HEK293 (cell line): Measurements from ENCODE around the gene PGBD5.
A peak's percentile ranks its signal among the peaks of the same experiment; 100 is the strongest.

Source experiments
- CTCF ChIA-PET: fragments of 350-600 bp; formaldehyde crosslinking; extraction: SDS; loops from one replicate; lab custom pipeline; 2021; ENCODE audit warnings: antibody characterized with exemption; lab: Yijun Ruan, JAX
- POLR2A ChIA-PET: fragments of 300-600 bp; formaldehyde crosslinking; extraction: SDS; loops from one replicate; lab custom pipeline; 2020; ENCODE audit warnings: antibody characterized with exemption, inconsistent platforms; lab: Yijun Ruan, JAX
- H3K27ac ChIP-seq: fragments of 200-500 bp; sonication (Bioruptor generic); 2 replicates; pipeline ENCODE4 v1.5.1; 2014; ENCODE audit warnings: low read depth, low read length, control low read depth, inconsistent platforms; ENCODE audit errors: extremely low read depth
- H3K36me3 ChIP-seq, 2 experiments: fragments of 200-500 bp in 1 of 2; sonication (Bioruptor generic) in 1 of 2; 1 replicate in 1 of 2; 2 replicates in 1 of 2; pipeline ENCODE4 v1.5.1; 2014 to 2017; ENCODE audit warnings: inconsistent platforms in 2 of 2, low read length in 2 of 2; ENCODE audit not compliant: control insufficient read depth in 2 of 2, insufficient read depth in 1 of 2
- H3K4me1 ChIP-seq: fragments of 200-500 bp; sonication (Bioruptor generic); 2 replicates; pipeline ENCODE4 v1.5.1; 2014; ENCODE audit warnings: mild to moderate bottlenecking, low read length, inconsistent platforms; ENCODE audit not compliant: control insufficient read depth, insufficient read depth
- H3K4me3 ChIP-seq: 2 replicates; pipeline ENCODE4 v1.5.1; 2011; ENCODE audit warnings: low read depth, mild to moderate bottlenecking, control low read depth, low read length, moderate library complexity
- H3K9me3 ChIP-seq: fragments of 200-500 bp; sonication (Bioruptor generic); 2 replicates; pipeline ENCODE4 v1.5.1; 2014; ENCODE audit warnings: low read depth, low read length, inconsistent platforms; ENCODE audit not compliant: control insufficient read depth, insufficient read depth
- AEBP2 ChIP-seq: fragments of 450-650 bp; formaldehyde crosslinking; IDR thresholded peaks from 2 replicates; pipeline ENCODE4 v1.5.1; 2016; ENCODE audit warnings: missing biosample characterization, missing genetic modification characterization, borderline replicate concordance
- GLI4 ChIP-seq: fragments of 450-650 bp; formaldehyde crosslinking; IDR thresholded peaks from 2 replicates; pipeline ENCODE4 v1.5.1; 2016; ENCODE audit warnings: missing biosample characterization, missing genetic modification characterization
- KLF8 ChIP-seq: fragments of 450-650 bp; formaldehyde crosslinking; IDR thresholded peaks from 2 replicates; pipeline ENCODE4 v1.5.1; 2016; ENCODE audit warnings: missing biosample characterization, missing genetic modification characterization
- PBX3 ChIP-seq: sonication (generic); formaldehyde crosslinking; IDR thresholded peaks from 2 replicates; pipeline ENCODE4 v1.8.1; 2022; ENCODE audit warnings: mild to moderate bottlenecking, moderate library complexity, missing genetic modification reagents
- PRDM10 ChIP-seq: fragments of 450-650 bp; formaldehyde crosslinking; IDR thresholded peaks from 2 replicates; pipeline ENCODE4 v1.5.1; 2016; ENCODE audit warnings: missing biosample characterization, missing genetic modification characterization
- SCRT1 ChIP-seq: fragments of 450-650 bp; formaldehyde crosslinking; IDR thresholded peaks from 2 replicates; pipeline ENCODE4 v1.5.1; 2016; ENCODE audit warnings: missing biosample characterization, missing genetic modification characterization, borderline replicate concordance
- WT1 ChIP-seq: fragments of 450-650 bp; formaldehyde crosslinking; IDR thresholded peaks from 2 replicates; pipeline ENCODE4 v1.5.1; 2016; ENCODE audit warnings: missing biosample characterization, missing genetic modification characterization
- ZFP3 ChIP-seq: fragments of 450-650 bp; formaldehyde crosslinking; IDR thresholded peaks from 2 replicates; pipeline ENCODE4 v1.5.1; 2016; ENCODE audit warnings: low read depth, missing biosample characterization, missing genetic modification characterization
- ZNF121 ChIP-seq: fragments of 450-650 bp; formaldehyde crosslinking; IDR thresholded peaks from 2 replicates; pipeline ENCODE4 v1.5.1; 2016; ENCODE audit warnings: missing biosample characterization, missing genetic modification characterization
- ZNF174 ChIP-seq: fragments of 450-650 bp; formaldehyde crosslinking; IDR thresholded peaks from 2 replicates; pipeline ENCODE4 v1.5.0; 2017; ENCODE audit warnings: missing biosample characterization, mild to moderate bottlenecking, missing genetic modification characterization
- ZNF335 ChIP-seq: fragments of 450-650 bp; formaldehyde crosslinking; conservative IDR thresholded peaks from 2 replicates; pipeline ENCODE4 v1.5.1; 2016; ENCODE audit warnings: missing biosample characterization, missing genetic modification characterization
- ZNF362 ChIP-seq: fragments of 450-650 bp; formaldehyde crosslinking; IDR thresholded peaks from 2 replicates; pipeline ENCODE4 v1.5.1; 2016; ENCODE audit warnings: missing biosample characterization, missing genetic modification characterization
- ZNF398 ChIP-seq: fragments of 450-650 bp; formaldehyde crosslinking; IDR thresholded peaks from 2 replicates; pipeline ENCODE4 v1.5.1; 2017; ENCODE audit warnings: missing biosample characterization, missing genetic modification characterization
- ZNF423 ChIP-seq: fragments of 450-650 bp; formaldehyde crosslinking; IDR thresholded peaks from 2 replicates; pipeline ENCODE4 v1.5.1; 2016; ENCODE audit warnings: missing biosample characterization, missing genetic modification characterization
- ZNF449 ChIP-seq: fragments of 450-650 bp; formaldehyde crosslinking; IDR thresholded peaks from 2 replicates; pipeline ENCODE4 v1.5.1; 2017; ENCODE audit warnings: missing biosample characterization, mild to moderate bottlenecking, missing genetic modification characterization, moderate library complexity
- ZNF600 ChIP-seq: fragments of 450-650 bp; formaldehyde crosslinking; IDR thresholded peaks from 2 replicates; pipeline ENCODE4 v1.5.1; 2016; ENCODE audit warnings: missing biosample characterization, missing genetic modification characterization
- ZNF610 ChIP-seq: fragments of 450-650 bp; formaldehyde crosslinking; IDR thresholded peaks from 2 replicates; pipeline ENCODE4 v1.5.1; 2016; ENCODE audit warnings: missing biosample characterization, missing genetic modification characterization, borderline replicate concordance
- ZNF670 ChIP-seq: fragments of 450-650 bp; formaldehyde crosslinking; IDR thresholded peaks from 2 replicates; pipeline ENCODE4 v1.5.1; 2016; ENCODE audit warnings: missing biosample characterization, missing genetic modification characterization, low read depth
- ZNF677 ChIP-seq: fragments of 450-650 bp; IDR thresholded peaks from 2 replicates; pipeline ENCODE4 v1.5.0; 2018; ENCODE audit warnings: missing biosample characterization, mild to moderate bottlenecking, missing genetic modification characterization, moderate library complexity
- ZNF692 ChIP-seq: fragments of 450-650 bp; formaldehyde crosslinking; IDR thresholded peaks from 2 replicates; pipeline ENCODE4 v1.5.1; 2016; ENCODE audit warnings: missing biosample characterization, missing genetic modification characterization
- ZNF792 ChIP-seq: fragments of 450-650 bp; formaldehyde crosslinking; IDR thresholded peaks from 2 replicates; pipeline ENCODE4 v1.5.1; 2016; ENCODE audit warnings: missing biosample characterization, missing genetic modification characterization

Gene PGBD5

GRCh38 chr1:230308821-230309220 lies 117.3 kb downstream of the PGBD5 start (continued):
- TF ChIP-seq ZNF670 (tag by site-specific recombination) (no peak), ZNF792 (tag by site-specific recombination) (no peak), ZNF121 (tag by site-specific recombination) (no peak), ZNF174 (no peak), ZNF362 (no peak), KLF8 (tag by site-specific recombination) (no peak), ZNF449 (no peak), ZFP3 (tag by site-specific recombination) (no peak), ZNF600 (tag by site-specific recombination) (no peak), ZNF423 (tag by site-specific recombination) (no peak), PBX3 (CRISPR knock-in tag) (no peak)
- TF ChIP-seq, all 188 proteins: peak for 0

- TF ChIP-seq ZNF677 (tag by site-specific recombination): no peak
- TF ChIP-seq PRDM10 (tag by site-specific recombination): peak; percentile 77
- TF ChIP-seq, all 188 proteins: peak for 1
- Histone ChIP-seq H3K36me3 (no peaks in the 10 kb centered on the region), H3K27ac (no peak overlapping the region), H3K4me1 (no peaks in the 10 kb centered on the region), H3K9me3 (no peaks in the 10 kb centered on the region), H3K4me3 (no peak overlapping the region)
- CTCF ChIA-PET: interaction anchor here (1.7 to 2.6 kb wide), 2 partner anchors 459 to 647 kb away, joined by 6 to 10 read pairs; no protein-coding TSS in a partner anchor
- POLR2A ChIA-PET: no interaction called here
Measured at GRCh38 chr1:230308039-230308438, 118.1 kb downstream of the PGBD5 start.

- Histone ChIP-seq H3K4me3 (no peak overlapping the region), H3K36me3 (no peaks in the 10 kb centered on the region), H3K4me1 (no peaks in the 10 kb centered on the region), H3K27ac (no peak overlapping the region), H3K9me3 (no peaks in the 10 kb centered on the region)
- POLR2A ChIA-PET: no interaction called here
- CTCF ChIA-PET: interaction anchor here (1.0 to 2.6 kb wide), 3 partner anchors 140 to 646 kb away, joined by 3 to 10 read pairs (median 6); no protein-coding TSS in a partner anchor
- peak; percentile 94 for TF ChIP-seq ZNF398 (tag by site-specific recombination)
- no peak for TF ChIP-seq AEBP2 (tag by site-specific recombination)
- TF ChIP-seq ZNF692 (tag by site-specific recombination): peak; percentile 57
- no peak for TF ChIP-seq SCRT1 (tag by site-specific recombination)
- TF ChIP-seq ZNF335 (tag by site-specific recombination): peak; percentile 34; the same call in 1 of the 2 replicates
- TF ChIP-seq ZNF600 (tag by site-specific recombination): no peak
- no peak for TF ChIP-seq ZNF610 (tag by site-specific recombination)
- TF ChIP-seq GLI4 (tag by site-specific recombination): no peak
- TF ChIP-seq WT1 (tag by site-specific recombination): peak; percentile 25; the same call in 1 of the 2 replicates
Measured at GRCh38 chr1:230307213-230307612, 118.9 kb downstream of the PGBD5 start.
